HG03342 (cell line): ENCODE data around the gene KIF26B.
A peak's percentile ranks its signal among the peaks of the same experiment; 100 is the strongest.

ENCODE experiments used
- ATAC-seq: cut with Tn5 transposase; IDR thresholded peaks from one replicate; pipeline ENCODE4 v1.9.1; 2021; ENCODE audit warnings: mild to moderate bottlenecking, moderate library complexity; ENCODE audit not compliant: unreplicated experiment

The KIF26B gene

DNA sequence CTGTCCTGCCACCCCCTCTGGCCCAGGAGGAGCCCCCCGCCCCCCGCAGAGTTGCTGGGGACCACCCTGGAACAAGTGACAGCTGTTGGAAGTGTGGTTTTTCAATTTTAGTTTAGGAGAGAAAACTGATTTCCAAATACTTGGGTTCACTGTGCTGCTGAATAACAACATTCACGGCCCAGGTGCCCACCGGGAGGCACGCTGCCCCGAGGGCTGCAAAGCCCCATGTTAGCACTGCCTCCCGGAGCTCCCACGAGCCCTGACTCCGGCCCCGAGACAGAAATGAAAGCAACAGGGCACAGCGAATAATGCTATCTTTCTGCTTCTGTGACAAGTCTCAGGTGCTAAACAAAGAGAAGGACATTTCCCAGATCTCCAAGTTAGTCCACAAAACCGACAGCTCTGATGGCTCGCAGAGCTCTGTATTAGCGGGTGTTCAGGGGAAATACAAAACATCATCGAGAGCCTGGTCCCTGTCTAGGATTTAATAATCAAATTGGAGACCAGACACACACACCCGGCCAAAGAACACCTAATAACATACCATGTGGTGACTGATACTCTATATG, 451.5 kb downstream of the KIF26B start:
- ATAC-seq: no peak

DNA sequence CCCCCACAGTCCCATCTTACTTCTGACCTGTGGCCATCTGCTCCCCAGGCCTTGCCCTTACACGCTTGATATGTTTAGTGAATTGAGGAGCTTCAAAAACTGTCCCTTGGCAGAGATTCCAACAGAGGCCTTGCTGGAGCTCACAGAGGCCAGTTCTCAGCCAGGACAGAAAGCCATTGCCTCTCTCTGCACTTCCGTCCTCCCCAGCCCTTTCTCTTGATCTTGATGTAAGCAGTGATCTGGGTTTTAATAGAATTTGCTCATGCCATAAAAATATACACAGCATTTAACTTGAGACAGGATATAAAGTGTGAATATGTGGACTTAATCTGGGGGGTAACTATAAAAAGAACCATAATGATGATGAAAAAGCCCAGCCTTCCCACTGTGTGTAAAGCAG, 453.5 kb downstream of the KIF26B start:
- ATAC-seq: no peak

DNA sequence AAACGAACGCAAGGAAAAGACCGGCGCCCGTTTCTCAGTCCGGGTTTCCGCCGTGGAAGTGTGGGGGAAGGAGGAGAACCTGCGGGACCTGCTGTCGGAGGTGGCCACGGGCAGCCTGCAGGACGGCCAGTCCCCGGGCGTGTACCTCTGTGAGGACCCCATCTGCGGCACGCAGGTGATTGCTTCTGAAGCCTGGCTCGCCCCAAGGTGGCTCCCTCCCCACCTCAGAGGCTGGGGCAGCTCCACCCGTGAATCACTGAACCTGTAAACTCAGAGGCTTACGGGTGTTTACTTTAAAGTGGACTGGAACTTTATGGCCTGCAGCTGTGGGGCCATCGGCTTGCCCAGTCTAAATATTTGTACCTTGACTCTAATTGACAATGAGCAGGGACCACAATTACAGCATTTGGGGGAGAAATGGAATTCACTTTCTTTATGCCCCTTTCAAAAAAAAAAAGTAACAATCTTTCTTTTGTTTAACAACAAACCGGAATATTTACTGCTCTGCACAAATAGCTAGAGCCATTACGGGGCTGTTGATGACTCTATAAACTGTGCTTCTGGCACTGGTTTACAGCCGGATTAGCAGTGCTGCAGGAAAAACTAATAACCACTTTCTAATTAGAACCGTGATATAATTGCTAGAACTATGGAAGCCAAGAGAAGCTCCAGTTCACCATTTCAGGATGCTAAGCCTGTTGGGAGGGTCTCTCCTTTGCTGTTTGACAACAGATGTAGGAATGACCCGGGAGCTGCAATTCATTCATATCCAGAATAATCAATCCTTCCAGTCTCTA, 454.8 kb downstream of the KIF26B start:
- no peak for ATAC-seq

GRCh38 chr1:245611251-245611650, 456.5 kb downstream of the KIF26B start:
- no peak for ATAC-seq

DNA sequence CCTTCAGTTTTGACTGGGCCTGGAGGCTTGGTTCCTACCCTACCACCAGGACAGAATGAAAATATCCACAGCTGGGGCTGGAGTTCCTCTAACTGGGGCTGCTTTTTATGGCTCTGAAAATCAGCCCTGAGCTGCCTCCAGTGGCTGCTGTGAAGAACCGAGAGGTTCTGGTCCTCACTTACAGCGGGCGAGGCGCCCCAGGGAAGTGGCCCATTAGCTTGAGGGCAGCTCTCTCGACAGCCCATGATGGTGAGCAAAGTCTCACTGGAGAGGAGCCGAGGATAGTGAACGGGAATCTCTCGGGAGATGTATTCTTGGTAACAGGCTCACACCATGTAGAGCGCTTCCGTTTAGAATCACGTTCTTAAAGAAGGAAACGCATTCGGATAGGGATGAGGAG, 459.7 kb downstream of the KIF26B start:
- ATAC-seq: no peak

GRCh38 chr1:245615001-245615400, 460.2 kb downstream of the KIF26B start:
- ATAC-seq: no peak

GRCh38 chr1:245621589-245621988, 466.8 kb downstream of the KIF26B start:
- ATAC-seq: no peak

- no peak for ATAC-seq
Observed at GRCh38 chr1:245622332-245623014, 467.7 kb downstream of the KIF26B start.

DNA sequence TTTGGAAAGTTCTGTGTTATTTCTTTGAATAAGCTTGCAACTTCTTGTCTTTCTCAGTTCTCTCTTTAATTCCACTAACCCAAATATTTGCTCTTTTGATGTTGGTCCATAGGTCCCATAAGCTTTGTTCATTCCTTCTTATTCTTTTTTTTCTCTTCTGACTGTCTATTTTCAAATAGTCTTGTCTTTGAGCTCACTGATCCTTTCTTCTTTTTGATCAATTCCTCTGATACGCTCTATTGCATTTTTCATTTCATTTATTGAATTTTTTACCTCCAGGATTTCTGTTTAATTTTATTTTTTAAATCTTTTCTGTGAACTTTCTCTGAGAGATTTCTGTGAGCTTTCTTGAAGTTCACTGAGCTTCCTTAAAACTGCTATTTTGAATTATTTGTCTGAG, 486.6 kb downstream of the KIF26B start:
- ATAC-seq: no peak

DNA sequence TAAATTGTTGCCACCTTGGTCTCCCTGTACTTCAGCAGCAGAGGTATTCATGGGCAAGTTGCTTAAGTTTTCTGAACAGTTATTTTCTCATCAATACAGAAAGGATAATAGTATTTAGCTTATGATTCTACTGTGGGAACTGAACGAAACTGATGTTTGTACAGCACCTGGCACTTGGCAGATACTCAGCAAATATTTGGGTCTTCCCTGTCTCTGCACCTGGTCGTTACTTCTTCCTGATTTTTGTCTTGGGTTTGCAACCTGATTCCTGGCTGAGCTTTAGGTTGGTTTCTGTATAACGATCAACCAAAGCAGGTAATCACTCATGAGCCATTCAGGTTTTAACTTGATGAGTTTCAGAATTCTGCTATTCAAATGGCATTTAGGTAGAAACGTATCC, 490.6 kb downstream of the KIF26B start:
- peak; percentile 37 for ATAC-seq

- ATAC-seq: peak; percentile 49
Observed at GRCh38 chr1:245645894-245646293, 491.1 kb downstream of the KIF26B start.

DNA sequence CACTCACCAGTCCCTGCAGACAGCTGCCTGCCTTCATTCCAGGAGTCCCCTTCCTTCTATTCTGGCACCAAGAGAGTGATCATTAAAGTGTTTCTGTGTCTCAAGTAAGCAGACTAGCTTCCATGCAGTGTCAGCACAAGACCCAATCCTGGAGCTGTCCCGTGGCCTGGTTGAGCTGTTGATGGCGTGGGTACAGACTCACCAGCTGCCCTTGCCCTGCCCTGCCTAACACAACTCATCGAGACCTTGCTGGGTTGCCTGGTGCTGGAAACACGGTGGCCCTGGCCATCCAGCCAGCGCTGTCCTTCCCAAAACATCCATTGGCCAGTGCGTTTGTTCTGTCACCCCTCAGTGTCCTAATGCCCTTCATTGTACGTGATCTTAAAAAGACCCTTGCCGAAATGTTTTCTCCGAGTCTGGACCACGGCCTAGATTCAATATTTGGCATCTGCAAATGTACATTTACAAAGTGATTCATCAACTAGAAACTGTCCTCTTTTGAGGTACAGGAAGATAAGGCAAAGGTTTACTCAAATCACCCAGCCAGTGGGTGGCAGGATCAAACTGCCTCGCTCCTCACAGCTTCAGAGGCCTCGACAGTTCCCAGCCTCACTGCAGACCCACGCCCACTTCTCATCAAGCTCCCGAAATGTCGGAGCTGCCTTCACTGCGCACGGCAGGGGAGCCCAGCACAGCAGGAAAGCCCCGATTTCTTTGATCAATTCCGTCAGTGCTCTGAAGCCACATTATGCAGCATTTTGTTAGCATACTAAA, 494.2 kb downstream of the KIF26B start:
- ATAC-seq: no peak

- no peak for ATAC-seq
Observed at GRCh38 chr1:245649666-245650065, 494.9 kb downstream of the KIF26B start.

GRCh38 chr1:245650441-245650960, 495.7 kb downstream of the KIF26B start:
- ATAC-seq: no peak

DNA sequence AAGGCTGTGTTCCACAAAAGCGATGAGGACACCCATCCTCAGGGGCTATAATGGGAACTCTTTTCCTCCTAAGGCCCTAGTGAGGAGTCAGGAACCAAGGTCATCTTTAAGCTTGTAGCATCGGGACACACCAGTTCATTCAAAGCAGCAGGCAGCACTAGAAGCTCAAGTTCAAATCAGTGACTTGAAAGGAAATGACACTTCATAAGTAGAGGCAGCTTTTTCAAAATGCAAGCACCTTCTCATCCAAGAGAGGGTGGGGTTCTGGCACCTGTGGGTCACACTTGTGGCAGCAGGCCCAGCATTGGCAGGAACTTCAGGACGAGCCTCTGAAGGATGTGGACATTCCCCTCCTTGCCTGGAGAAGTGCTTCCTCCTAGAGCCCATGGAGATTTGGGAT, 496.3 kb downstream of the KIF26B start:
- ATAC-seq: no peak

GRCh38 chr1:245652116-245652515, 497.3 kb downstream of the KIF26B start:
- no peak for ATAC-seq

GRCh38 chr1:245652660-245653427, 498.1 kb downstream of the KIF26B start:
- ATAC-seq: no peak

DNA sequence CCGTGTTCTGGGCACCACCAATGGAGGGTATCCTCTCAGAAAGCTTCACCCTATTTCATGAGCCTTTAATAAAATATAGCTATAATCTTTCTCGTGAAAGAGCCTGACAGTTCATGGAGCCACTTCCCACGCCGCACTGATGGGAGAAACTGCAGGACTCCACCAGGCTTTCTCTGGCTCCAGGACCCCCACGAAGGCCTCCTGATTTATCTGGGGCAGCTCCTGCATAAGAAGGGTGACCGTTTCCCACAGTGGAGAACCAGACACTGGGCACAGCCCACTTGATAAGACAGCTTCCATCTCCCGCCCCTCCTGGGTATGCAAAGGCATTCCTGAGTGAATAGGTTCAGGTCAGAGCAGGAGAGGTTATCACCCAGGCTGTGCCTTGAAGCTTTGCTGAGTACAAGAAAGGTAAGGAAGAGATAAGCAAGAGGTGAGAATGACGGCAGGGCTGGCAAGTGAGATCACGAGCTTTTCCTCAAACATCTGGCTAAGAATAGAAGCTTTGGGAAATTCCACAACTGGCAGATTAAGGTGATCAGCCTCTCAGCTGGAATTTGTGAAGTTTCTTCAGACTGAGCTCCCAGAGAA, 499.8 kb downstream of the KIF26B start:
- no peak for ATAC-seq

GRCh38 chr1:245656189-245656717, 501.5 kb downstream of the KIF26B start:
- peak; percentile 49 for ATAC-seq

DNA sequence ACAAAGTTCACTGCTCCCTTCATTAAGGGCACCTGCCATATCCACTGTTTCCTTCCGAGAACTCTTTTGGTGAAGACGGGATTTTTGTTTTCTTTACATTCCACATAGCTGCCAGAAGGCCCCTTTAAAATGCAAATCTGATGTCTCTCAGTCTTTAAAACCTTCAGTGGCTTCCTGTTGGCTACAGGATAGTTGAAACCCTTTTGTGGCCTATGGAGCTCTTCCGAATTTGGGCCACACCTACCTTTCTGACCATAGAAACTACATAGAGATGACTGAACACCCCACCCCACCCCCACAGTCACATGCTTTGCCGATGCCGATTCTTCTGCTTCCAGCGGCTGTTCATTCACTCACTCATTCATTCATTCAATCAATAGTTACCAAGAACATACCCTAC, 502.6 kb downstream of the KIF26B start:
- ATAC-seq: no peak
